GM12865 (cell line): Measurements from ENCODE around the gene IGFBP3.

Experiments
- DNase-seq: peaks from one replicate; pipeline ENCODE4 v3.0.0; 2010; ENCODE audit warnings: low read depth
- H3K4me3 ChIP-seq: 2 replicates; pipeline ENCODE4 v1.5.1; 2011; ENCODE audit warnings: mild to moderate bottlenecking, low read depth, low read length, control low read depth
- TF ChIP-seq, protein P1 (sequence below): IDR thresholded peaks from 2 replicates; pipeline ENCODE4 v1.5.1; 2011; ENCODE audit warnings: low read length, control low read depth, low read depth, inconsistent platforms; ENCODE audit not compliant: insufficient read depth; ENCODE audit errors: missing control alignments

IGFBP3 gene

DNA sequence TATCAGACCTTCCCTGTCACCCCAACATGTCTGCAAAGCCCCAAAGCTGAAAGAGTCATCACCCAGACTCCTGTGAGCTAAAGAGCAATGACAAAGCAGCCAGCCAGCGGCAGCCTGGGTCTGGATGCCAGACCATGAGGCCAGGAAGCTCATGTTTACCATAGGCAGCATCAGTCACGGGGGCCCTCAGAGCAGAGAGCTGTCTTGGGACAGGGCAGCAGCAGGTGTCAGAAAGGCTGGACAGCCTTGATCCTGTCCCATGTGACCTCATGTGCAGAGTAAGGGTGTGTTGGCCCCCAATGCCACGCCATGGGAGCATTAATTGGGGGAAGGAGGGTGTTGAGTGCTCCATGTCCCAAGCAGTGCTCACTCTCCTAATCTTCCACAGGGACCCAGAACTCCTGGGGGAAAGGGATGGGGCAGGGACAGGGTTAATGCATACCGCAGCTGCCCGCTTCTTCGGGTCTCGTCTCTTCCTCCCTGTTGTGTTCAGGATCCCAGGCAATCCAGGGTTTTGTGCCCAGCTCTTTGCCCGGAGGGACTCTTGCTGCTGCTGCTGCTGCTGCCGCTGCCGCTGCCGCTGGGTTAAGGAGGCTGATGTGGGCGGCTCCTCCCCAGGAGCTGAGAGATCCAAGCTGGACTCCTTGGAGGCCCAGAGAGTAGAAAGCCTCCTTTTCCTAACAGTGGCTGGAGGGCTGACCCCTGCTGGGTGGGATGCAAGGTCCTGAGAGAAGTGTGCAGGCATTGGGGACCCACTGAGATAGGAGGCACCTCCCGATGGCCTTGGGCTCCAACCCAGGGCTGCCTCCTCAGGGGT lies 55.3 kb downstream of the IGFBP3 start:
- no peak for DNase-seq
- TF ChIP-seq, protein P1, sequence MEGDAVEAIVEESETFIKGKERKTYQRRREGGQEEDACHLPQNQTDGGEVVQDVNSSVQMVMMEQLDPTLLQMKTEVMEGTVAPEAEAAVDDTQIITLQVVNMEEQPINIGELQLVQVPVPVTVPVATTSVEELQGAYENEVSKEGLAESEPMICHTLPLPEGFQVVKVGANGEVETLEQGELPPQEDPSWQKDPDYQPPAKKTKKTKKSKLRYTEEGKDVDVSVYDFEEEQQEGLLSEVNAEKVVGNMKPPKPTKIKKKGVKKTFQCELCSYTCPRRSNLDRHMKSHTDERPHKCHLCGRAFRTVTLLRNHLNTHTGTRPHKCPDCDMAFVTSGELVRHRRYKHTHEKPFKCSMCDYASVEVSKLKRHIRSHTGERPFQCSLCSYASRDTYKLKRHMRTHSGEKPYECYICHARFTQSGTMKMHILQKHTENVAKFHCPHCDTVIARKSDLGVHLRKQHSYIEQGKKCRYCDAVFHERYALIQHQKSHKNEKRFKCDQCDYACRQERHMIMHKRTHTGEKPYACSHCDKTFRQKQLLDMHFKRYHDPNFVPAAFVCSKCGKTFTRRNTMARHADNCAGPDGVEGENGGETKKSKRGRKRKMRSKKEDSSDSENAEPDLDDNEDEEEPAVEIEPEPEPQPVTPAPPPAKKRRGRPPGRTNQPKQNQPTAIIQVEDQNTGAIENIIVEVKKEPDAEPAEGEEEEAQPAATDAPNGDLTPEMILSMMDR, result no peak
- no peak overlapping the region for H3K4me3 ChIP-seq

DNA sequence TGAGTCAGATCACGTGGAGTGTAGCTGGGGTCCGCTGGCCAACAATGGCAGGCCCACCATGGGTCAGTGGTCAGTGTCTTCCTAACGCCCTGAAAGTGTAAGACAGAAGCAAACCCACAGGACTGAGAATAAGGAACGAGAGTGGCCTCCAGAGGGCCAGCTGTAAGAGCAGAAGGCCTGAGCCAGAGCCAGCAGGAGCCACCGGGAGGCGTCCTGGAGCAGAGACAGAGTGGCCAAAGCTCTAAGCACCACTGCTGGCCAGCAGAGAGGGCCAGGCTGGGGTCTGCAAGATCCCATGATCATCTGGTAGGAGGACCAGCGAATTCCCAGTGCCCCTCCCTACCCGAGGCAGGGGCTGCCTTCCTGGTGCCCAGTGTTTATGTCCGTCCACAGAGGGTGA lies 57.4 kb downstream of the IGFBP3 start:
- DNase-seq, result no peak
- no peak overlapping the region for H3K4me3 ChIP-seq
- TF ChIP-seq, protein P1, result no peak
